PC-3 (cell line): ENCODE results near the gene TM9SF1.

ENCODE experiments used
- CTCF ChIP-seq: fragments of 300-600 bp; sonication (generic); conservative IDR thresholded peaks from 2 replicates; pipeline ENCODE4 v1.5.1; 2017; ENCODE audit warnings: antibody characterized with exemption, low read depth, mild to moderate bottlenecking, low read length
- EZH2 ChIP-seq: fragments of 300-600 bp; sonication (generic); IDR thresholded peaks from one replicate; pipeline ENCODE4 v1.6.1; 2017; ENCODE audit warnings: antibody characterized with exemption, mild to moderate bottlenecking, low read length; ENCODE audit not compliant: unreplicated experiment
- EZH2phosphoT487 ChIP-seq: fragments of 300-600 bp; sonication (generic); IDR thresholded peaks from 2 replicates; pipeline ENCODE4 v1.6.1; 2018; ENCODE audit warnings: mild to moderate bottlenecking, antibody characterized with exemption, low read length, borderline replicate concordance

GRCh38 chr14:24160850-24161804, 34.1 kb downstream of the TM9SF1 start, which contains the start of gene IRF9:
- TF ChIP-seq CTCF (peak; percentile 96), EZH2 (no peak), EZH2phosphoT487 (no peak)
